ENCODE data around the gene IRX6. TPM values are rescaled to one million over a fixed set of nuclear protein-coding genes. Genes with fewer than 3 reads are reported as not detected.

The IRX6 gene
- total RNA-seq, 4 donors from 2014 or later: 6.1 to 11.6 (median 9.1) TPM

GRCh38 chr16:55359946-55360345, 35.9 kb downstream of the IRX6 start:
- 86% methylated on average over 2 of the region's 2 CpGs for WGBS
- Histone ChIP-seq H3K4me1 (no peaks in the 10 kb centered on the region), H3K9me3 (no peaks in the 10 kb centered on the region), H3K4me3 (no peak overlapping the region), H3K27me3 (peaks cover 6% of the 10 kb centered on the region), H3K27ac (no peak overlapping the region), H3K36me3 (no peaks in the 10 kb centered on the region)
- no peak for TF ChIP-seq POLR2A (IDR thresholded peaks at IDR 0.05)
- no peak for TF ChIP-seq POLR2AphosphoS5 (IDR thresholded peaks at IDR 0.05)
- TF ChIP-seq, protein P1, sequence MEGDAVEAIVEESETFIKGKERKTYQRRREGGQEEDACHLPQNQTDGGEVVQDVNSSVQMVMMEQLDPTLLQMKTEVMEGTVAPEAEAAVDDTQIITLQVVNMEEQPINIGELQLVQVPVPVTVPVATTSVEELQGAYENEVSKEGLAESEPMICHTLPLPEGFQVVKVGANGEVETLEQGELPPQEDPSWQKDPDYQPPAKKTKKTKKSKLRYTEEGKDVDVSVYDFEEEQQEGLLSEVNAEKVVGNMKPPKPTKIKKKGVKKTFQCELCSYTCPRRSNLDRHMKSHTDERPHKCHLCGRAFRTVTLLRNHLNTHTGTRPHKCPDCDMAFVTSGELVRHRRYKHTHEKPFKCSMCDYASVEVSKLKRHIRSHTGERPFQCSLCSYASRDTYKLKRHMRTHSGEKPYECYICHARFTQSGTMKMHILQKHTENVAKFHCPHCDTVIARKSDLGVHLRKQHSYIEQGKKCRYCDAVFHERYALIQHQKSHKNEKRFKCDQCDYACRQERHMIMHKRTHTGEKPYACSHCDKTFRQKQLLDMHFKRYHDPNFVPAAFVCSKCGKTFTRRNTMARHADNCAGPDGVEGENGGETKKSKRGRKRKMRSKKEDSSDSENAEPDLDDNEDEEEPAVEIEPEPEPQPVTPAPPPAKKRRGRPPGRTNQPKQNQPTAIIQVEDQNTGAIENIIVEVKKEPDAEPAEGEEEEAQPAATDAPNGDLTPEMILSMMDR (IDR thresholded peaks at IDR 0.05): no peak
- no peak for TF ChIP-seq EP300 (IDR thresholded peaks at IDR 0.05)
- DNase-seq (ENCODE audit: low spot score in 2 of 2): no peak

DNA sequence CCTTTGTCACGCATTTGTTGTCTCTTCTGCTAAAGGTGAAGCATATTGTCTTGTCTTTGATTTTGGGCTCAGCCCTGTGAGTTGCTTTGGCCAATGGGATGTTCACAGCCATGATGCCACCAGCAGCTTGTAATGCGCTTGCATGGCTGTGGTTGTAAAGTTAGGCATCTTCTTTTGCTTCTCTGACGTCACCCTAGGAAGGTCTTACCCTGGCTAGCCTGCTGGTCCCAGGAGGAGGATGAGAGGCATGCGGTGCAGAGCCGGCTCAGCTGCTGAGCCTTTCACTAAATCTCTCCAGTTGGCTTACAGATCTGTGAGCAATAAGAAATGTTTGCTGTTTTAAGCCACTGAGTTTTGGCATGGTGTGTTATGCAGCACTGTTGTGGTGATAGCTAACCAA, 40.8 kb downstream of the IRX6 start:
- no peaks in the 10 kb centered on the region for H3K36me3 ChIP-seq
- 91% methylated on average over 5 of the region's 5 CpGs for WGBS
- no peak for DNase-seq (ENCODE audit: low spot score in 2 of 2)
- no peak overlapping the region for H3K27ac ChIP-seq
- peaks cover 8% of the 10 kb centered on the region for H3K4me1 ChIP-seq
- no peaks in the 10 kb centered on the region for H3K9me3 ChIP-seq
- no peaks in the 10 kb centered on the region for H3K27me3 ChIP-seq
- TF ChIP-seq EP300 (IDR thresholded peaks at IDR 0.05): no peak
- TF ChIP-seq, protein P1 (IDR thresholded peaks at IDR 0.05): no peak
- TF ChIP-seq POLR2A (IDR thresholded peaks at IDR 0.05): no peak
- TF ChIP-seq POLR2AphosphoS5 (IDR thresholded peaks at IDR 0.05): no peak
- H3K4me3 ChIP-seq: no peak overlapping the region

GRCh38 chr16:55367301-55367811, 43.4 kb downstream of the IRX6 start:
- Histone ChIP-seq H3K4me3 (no peak overlapping the region), H3K27ac (no peak overlapping the region), H3K36me3 (no peaks in the 10 kb centered on the region), H3K27me3 (no peaks in the 10 kb centered on the region), H3K4me1 (peaks cover 16% of the 10 kb centered on the region), H3K9me3 (no peaks in the 10 kb centered on the region)
- TF ChIP-seq EP300 (IDR thresholded peaks at IDR 0.05) (no peak), POLR2A (IDR thresholded peaks at IDR 0.05) (no peak), POLR2AphosphoS5 (IDR thresholded peaks at IDR 0.05) (no peak)
- TF ChIP-seq, protein P1 (IDR thresholded peaks at IDR 0.05): no peak
- no peak for DNase-seq (ENCODE audit: low spot score in 2 of 2)
- WGBS: 31% methylated on average over 4 of the region's 4 CpGs

- Histone ChIP-seq H3K4me1 (peaks cover 16% of the 10 kb centered on the region), H3K27ac (peak overlapping the region; percentile 19), H3K4me3 (no peak overlapping the region), H3K27me3 (no peaks in the 10 kb centered on the region), H3K36me3 (no peaks in the 10 kb centered on the region), H3K9me3 (no peaks in the 10 kb centered on the region)
- 27% methylated on average over 4 of the region's 4 CpGs for WGBS
- DNase-seq (ENCODE audit: low spot score in 2 of 2): no peak
- TF ChIP-seq POLR2AphosphoS5 (IDR thresholded peaks at IDR 0.05) (no peak), POLR2A (IDR thresholded peaks at IDR 0.05) (no peak), EP300 (IDR thresholded peaks at IDR 0.05) (no peak)
- TF ChIP-seq, protein P1 (IDR thresholded peaks at IDR 0.05): no peak
Observed at GRCh38 chr16:55367866-55368603, 44.0 kb downstream of the IRX6 start.

- Histone ChIP-seq H3K27me3 (no peaks in the 10 kb centered on the region), H3K36me3 (no peaks in the 10 kb centered on the region), H3K4me1 (peaks cover 16% of the 10 kb centered on the region), H3K4me3 (no peak overlapping the region), H3K27ac (no peak overlapping the region), H3K9me3 (no peaks in the 10 kb centered on the region)
- TF ChIP-seq POLR2AphosphoS5 (IDR thresholded peaks at IDR 0.05) (no peak), POLR2A (IDR thresholded peaks at IDR 0.05) (no peak), EP300 (IDR thresholded peaks at IDR 0.05) (no peak)
- TF ChIP-seq, protein P1 (IDR thresholded peaks at IDR 0.05): no peak
- 51% methylated on average over 5 of the region's 5 CpGs for WGBS
- DNase-seq (ENCODE audit: low spot score in 2 of 2): no peak
Observed at GRCh38 chr16:55369151-55369550, 45.1 kb downstream of the IRX6 start.
